ENCODE measurements around the gene KIF21B. TPM values are rescaled to one million over a fixed set of nuclear protein-coding genes. Genes with fewer than 3 reads are reported as not detected.
A peak's percentile ranks its signal among the peaks of the same experiment; 100 is the strongest.

Gene KIF21B
- total and polyA plus RNA-seq, 4 donors = 1.3 to 7.4 (median 4.8) TPM

GRCh38 chr1:201009962-201010645 is 13.4 kb downstream of the KIF21B start:
- no peak for ATAC-seq (ENCODE audit: insufficient read depth, low FRiP score)
- Histone ChIP-seq H3K36me3 (ENCODE audit: control insufficient read depth in 4 of 4, insufficient read depth in 4 of 4, low read length in 4 of 4) (peaks cover 0 to 15% (median 4%) of the 10 kb centered on the region in 4 donors), H3K27me3 (ENCODE audit: control insufficient read depth in 3 of 3, insufficient read depth in 3 of 3, low read length in 2 of 3) (no peaks in the 10 kb centered on the region), H3K4me1 (ENCODE audit: control insufficient read depth in 5 of 5, insufficient read depth in 5 of 5, low read length in 5 of 5) (peaks cover 0 to 30% (median 10%) of the 10 kb centered on the region in 5 donors), H3K9me3 (ENCODE audit: control insufficient read depth in 4 of 4, insufficient read depth in 3 of 4, low read length in 3 of 4) (no peaks in the 10 kb centered on the region), H3K9ac (ENCODE audit: insufficient read depth in 1 of 2, low read length in 2 of 2) (no peak overlapping the region), H3K27ac (ENCODE audit: low read depth in 1 of 2, low read length in 1 of 2) (no peak overlapping the region), H3K4me3 (no peak overlapping the region)
- no peak for TF ChIP-seq CTCF (IDR thresholded peaks at IDR 0.05; ENCODE audit: control extremely low read depth, extremely low read depth)
- 85 to 91% methylated on average over 11 of the region's 11 CpGs for WGBS, 2 donors
- DNase-seq = peak in 1 of 3 donors; percentile 37

- ATAC-seq (ENCODE audit: insufficient read depth, low FRiP score) (no peak), DNase-seq (no peak)
- Histone ChIP-seq H3K36me3 (ENCODE audit: control insufficient read depth in 4 of 4, insufficient read depth in 4 of 4, low read length in 4 of 4) (peaks cover 0 to 25% (median 4%) of the 10 kb centered on the region in 4 donors), H3K27me3 (ENCODE audit: control insufficient read depth in 3 of 3, insufficient read depth in 3 of 3, low read length in 2 of 3) (no peaks in the 10 kb centered on the region), H3K4me3 (no peak overlapping the region), H3K9ac (ENCODE audit: insufficient read depth in 1 of 2, low read length in 2 of 2) (no peak overlapping the region), H3K27ac (ENCODE audit: low read depth in 1 of 2, low read length in 1 of 2) (no peak overlapping the region), H3K9me3 (ENCODE audit: control insufficient read depth in 4 of 4, insufficient read depth in 3 of 4, low read length in 3 of 4) (no peaks in the 10 kb centered on the region), H3K4me1 (ENCODE audit: control insufficient read depth in 5 of 5, insufficient read depth in 5 of 5, low read length in 5 of 5) (peaks cover 0 to 17% (median 3%) of the 10 kb centered on the region in 5 donors)
- WGBS, 2 donors = 92 to 94% methylated on average over 22 of the region's 22 CpGs
- no peak for TF ChIP-seq CTCF (IDR thresholded peaks at IDR 0.05; ENCODE audit: control extremely low read depth, extremely low read depth)
Observed at GRCh38 chr1:201008666-201009360, 14.7 kb downstream of the KIF21B start.

- no peak for TF ChIP-seq CTCF (IDR thresholded peaks at IDR 0.05; ENCODE audit: control extremely low read depth, extremely low read depth)
- H3K4me1 ChIP-seq (ENCODE audit: control insufficient read depth in 5 of 5, insufficient read depth in 5 of 5, low read length in 5 of 5) = peaks cover 0 to 15% (median 0%) of the 10 kb centered on the region in 5 donors
- ATAC-seq (ENCODE audit: insufficient read depth, low FRiP score) = no peak
- no peak for DNase-seq
- no peak overlapping the region for H3K27ac ChIP-seq (ENCODE audit: low read depth in 1 of 2, low read length in 1 of 2)
- H3K36me3 ChIP-seq (ENCODE audit: control insufficient read depth in 4 of 4, insufficient read depth in 4 of 4, low read length in 4 of 4) = peaks cover 0 to 25% (median 9%) of the 10 kb centered on the region in 4 donors
- no peaks in the 10 kb centered on the region for H3K27me3 ChIP-seq (ENCODE audit: control insufficient read depth in 3 of 3, insufficient read depth in 3 of 3, low read length in 2 of 3)
- H3K4me3 ChIP-seq = no peak overlapping the region
- H3K9me3 ChIP-seq (ENCODE audit: control insufficient read depth in 4 of 4, insufficient read depth in 3 of 4, low read length in 3 of 4) = no peaks in the 10 kb centered on the region
- H3K9ac ChIP-seq (ENCODE audit: insufficient read depth in 1 of 2, low read length in 2 of 2) = no peak overlapping the region
- 83 to 100% methylated on average over 5 of the region's 5 CpGs for WGBS, 2 donors
Observed at GRCh38 chr1:201007481-201007880, 16.0 kb downstream of the KIF21B start.
